HepG2 (cell line): ENCODE measurements around the gene JMJD8. TPM values are rescaled to one million over a fixed set of nuclear protein-coding genes. Genes with fewer than 3 reads are reported as not detected.
A peak's percentile ranks its signal among the peaks of the same experiment; 100 is the strongest.

Experiments
- CHCHD3 ChIP-seq: sonication (generic); formaldehyde crosslinking; IDR thresholded peaks from 2 replicates; pipeline ENCODE4 v1.8.0; 2022; ENCODE audit warnings: mild to moderate bottlenecking, missing genetic modification reagents, moderate library complexity
- FOXK2 ChIP-seq: fragments of 450-650 bp; IDR thresholded peaks from 2 replicates; pipeline ENCODE4 v1.6.1; 2016
- GFI1 ChIP-seq: sonication (generic); formaldehyde crosslinking; IDR thresholded peaks from 2 replicates; pipeline ENCODE4 v1.5.0; 2020; ENCODE audit warnings: missing genetic modification reagents, mild to moderate bottlenecking, borderline replicate concordance
- HOXA3 ChIP-seq: sonication (generic); formaldehyde crosslinking; IDR thresholded peaks from 2 replicates; pipeline ENCODE4 v1.5.0; 2020; ENCODE audit warnings: missing genetic modification reagents
- KDM5A ChIP-seq: fragments of 200-600 bp; sonication (generic); IDR thresholded peaks from 2 replicates; pipeline ENCODE4 v1.7.0; 2018; ENCODE audit warnings: antibody characterized with exemption, mild to moderate bottlenecking, low read length, borderline replicate concordance
- KLF11 ChIP-seq: IDR thresholded peaks from 2 replicates; pipeline ENCODE4 v1.6.1; 2016; ENCODE audit warnings: missing compliant biosample characterization
- NFYB ChIP-seq: sonication (generic); formaldehyde crosslinking; IDR thresholded peaks from 2 replicates; pipeline ENCODE4 v1.4.0; 2020; ENCODE audit warnings: missing genetic modification reagents
- SAP130 ChIP-seq: IDR thresholded peaks from 2 replicates; pipeline ENCODE4 v1.6.1; 2016; ENCODE audit warnings: low read depth
- SMC3 ChIP-seq: IDR thresholded peaks from 2 replicates; pipeline ENCODE4 v1.6.1; 2011; ENCODE audit warnings: low read length, improper control_type of control experiment
- TOPORS ChIP-seq: sonication (generic); formaldehyde crosslinking; IDR thresholded peaks from 2 replicates; pipeline ENCODE4 v1.8.0; 2023; ENCODE audit warnings: mild to moderate bottlenecking, missing genetic modification reagents
- ZFX ChIP-seq: sonication (generic); formaldehyde crosslinking; IDR thresholded peaks from 2 replicates; pipeline ENCODE4 v1.4.0; 2020; ENCODE audit warnings: mild to moderate bottlenecking, low read depth, missing genetic modification reagents, moderate library complexity
- ZNF124 ChIP-seq: sonication (generic); formaldehyde crosslinking; IDR thresholded peaks from 2 replicates; pipeline ENCODE4 v1.4.0; 2020; ENCODE audit warnings: missing genetic modification reagents
- ZNF235 ChIP-seq: sonication (generic); formaldehyde crosslinking; IDR thresholded peaks from 2 replicates; pipeline ENCODE4 v1.8.1; 2023; ENCODE audit warnings: mild to moderate bottlenecking, missing genetic modification reagents, borderline replicate concordance
- ZNF296 ChIP-seq: sonication (generic); formaldehyde crosslinking; conservative IDR thresholded peaks from 2 replicates; pipeline ENCODE4 v1.5.0; 2020; ENCODE audit warnings: mild to moderate bottlenecking, missing genetic modification reagents
- ZNF556 ChIP-seq: sonication (generic); formaldehyde crosslinking; IDR thresholded peaks from 2 replicates; pipeline ENCODE4 v1.4.0; 2020; ENCODE audit warnings: mild to moderate bottlenecking, missing genetic modification reagents, borderline replicate concordance
- ZNF563 ChIP-seq: sonication (generic); formaldehyde crosslinking; IDR thresholded peaks from 2 replicates; pipeline ENCODE4 v1.8.0; 2022; ENCODE audit warnings: mild to moderate bottlenecking, moderate library complexity, missing genetic modification reagents
- ZNF577 ChIP-seq: sonication (generic); formaldehyde crosslinking; IDR thresholded peaks from 2 replicates; pipeline ENCODE4 v1.4.0; 2020; ENCODE audit warnings: mild to moderate bottlenecking, low read depth, missing genetic modification reagents, borderline replicate concordance
- ZNF589 ChIP-seq: sonication (generic); formaldehyde crosslinking; conservative IDR thresholded peaks from 2 replicates; pipeline ENCODE4 v1.8.0; 2022; ENCODE audit warnings: mild to moderate bottlenecking, moderate library complexity, missing genetic modification reagents
- ZNF776 ChIP-seq: sonication (generic); formaldehyde crosslinking; IDR thresholded peaks from 2 replicates; pipeline ENCODE4 v1.4.0; 2020; ENCODE audit warnings: mild to moderate bottlenecking, missing genetic modification reagents
- ZSCAN25 ChIP-seq: sonication (generic); formaldehyde crosslinking; IDR thresholded peaks from 2 replicates; pipeline ENCODE4 v1.8.0; 2022; ENCODE audit warnings: mild to moderate bottlenecking, missing genetic modification reagents
- ZSCAN29 ChIP-seq: sonication (generic); formaldehyde crosslinking; conservative IDR thresholded peaks from 2 replicates; pipeline ENCODE4 v1.4.0; 2020; ENCODE audit warnings: mild to moderate bottlenecking, missing genetic modification reagents
- polyA plus RNA-seq, 8 experiments: library from polyadenylated mRNA; depleted of rRNA in 3 of 8; stranded (reverse) in 7 of 8; unstranded in 1 of 8; fragments of >200 nt; fragmentation: Illumina TruSeq in 4 of 8; extraction: Trizol in 4 of 8; gene quantifications; 2 replicates each; pipeline versions ENCODE4 v1.2.1 to v1.2.3, GENCODE V29; 2011 to 2016; ENCODE audit warnings: low read depth in 4 of 8, missing spikeins in 1 of 8, mixed read lengths in 1 of 8; ENCODE audit not compliant: insufficient read depth in 1 of 8
- total RNA-seq, 5 experiments: library from RNA; depleted of rRNA; stranded (reverse); fragments of >200 nt; fragmentation: Illumina TruSeq; extraction: Trizol; gene quantifications; 2 replicates each; pipeline ENCODE4 v1.2.3, GENCODE V29; 2016; ENCODE audit warnings: low read depth in 1 of 5
- TF ChIP-seq, protein P1 (sequence below): sonication (generic); formaldehyde crosslinking; IDR thresholded peaks from 2 replicates; pipeline ENCODE4 v1.5.1; 2020; ENCODE audit warnings: missing genetic modification reagents, mild to moderate bottlenecking, borderline replicate concordance
- TF ChIP-seq, protein P2 (sequence below): sonication (generic); formaldehyde crosslinking; IDR thresholded peaks from 2 replicates; pipeline ENCODE4 v1.5.0; 2020; ENCODE audit warnings: mild to moderate bottlenecking, missing genetic modification reagents
- TF ChIP-seq, protein P3 (sequence below): sonication (generic); formaldehyde crosslinking; IDR thresholded peaks from 2 replicates; pipeline ENCODE4 v1.4.0; 2020; ENCODE audit warnings: missing genetic modification reagents
- TF ChIP-seq, protein P4 (sequence below): sonication (generic); formaldehyde crosslinking; IDR thresholded peaks from 2 replicates; pipeline ENCODE4 v1.4.0; 2020; ENCODE audit warnings: missing genetic modification reagents

The JMJD8 gene
- total and polyA plus RNA-seq, 2 of the 13 experiments (the other 11 are each of a cell fraction or from before 2014, with no cell fraction given), result 2.6 to 11.8 TPM

DNA sequence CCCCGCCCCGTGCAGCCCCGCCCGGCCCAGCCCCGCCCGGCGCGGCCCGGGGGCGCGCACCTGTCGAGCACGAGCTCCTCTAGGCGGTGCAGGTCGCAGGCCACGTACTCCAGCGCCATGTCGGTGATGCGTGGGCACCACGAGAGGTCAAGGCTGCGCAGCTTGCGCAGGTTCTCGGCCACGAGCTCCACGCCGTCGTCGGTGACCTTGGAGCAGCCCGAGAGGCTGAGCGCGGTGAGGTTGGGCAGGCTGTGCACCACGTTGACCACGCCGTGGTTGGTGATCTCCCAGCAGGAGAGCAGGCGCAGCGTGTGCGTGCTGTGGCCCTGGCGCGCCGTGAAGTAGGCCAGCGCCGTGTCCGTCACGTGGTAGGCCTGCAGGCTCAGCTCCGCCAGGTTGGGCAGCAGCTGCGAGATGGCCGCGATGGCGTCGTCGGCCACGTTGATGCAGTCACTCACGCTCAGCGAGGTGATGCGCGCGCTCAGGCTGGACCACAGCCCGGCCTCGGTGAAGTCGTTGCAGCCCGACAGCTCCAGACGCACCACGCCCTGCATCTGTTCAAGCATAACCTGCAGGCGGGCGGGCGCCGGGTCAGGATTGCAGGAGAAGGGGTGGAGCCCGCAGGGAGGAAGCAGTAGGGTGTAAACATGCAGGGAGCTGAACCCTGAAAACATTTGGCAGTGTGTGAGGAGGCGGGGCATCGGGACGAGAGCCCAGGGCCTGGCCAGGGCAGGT is 11.4 kb upstream of the JMJD8 start (continued):
- TF ChIP-seq ZNF563 (CRISPR knock-in tag) (peak; percentile 43; the same call in 1 of the 2 replicates), GFI1 (CRISPR knock-in tag) (no peak), SMC3 (no peak), ZNF577 (CRISPR knock-in tag) (no peak), NFYB (CRISPR knock-in tag) (no peak), ZSCAN25 (no peak), KDM5A (no peak), CHCHD3 (0 out of 2 replicates have a peak, but pooled peaks have one; percentile 78), ZNF124 (CRISPR knock-in tag) (no peak), TOPORS (CRISPR knock-in tag) (no peak), ZFX (CRISPR knock-in tag) (peak; percentile 79), ZNF556 (CRISPR knock-in tag) (no peak), ZNF776 (CRISPR knock-in tag) (peak; percentile 86; the same call in 1 of the 2 replicates), KLF11 (no peak), ZNF296 (CRISPR knock-in tag) (no peak), SAP130 (CRISPR knock-in tag) (no peak; the same call in 1 of the 2 replicates), ZSCAN29 (CRISPR knock-in tag) (no peak), HOXA3 (CRISPR knock-in tag) (peak; percentile 55; the same call in 1 of the 2 replicates), FOXK2 (no peak), ZNF589 (CRISPR knock-in tag) (peak; percentile 85; the same call in 1 of the 2 replicates), ZNF235 (CRISPR knock-in tag) (no peak)
- TF ChIP-seq, protein P1, sequence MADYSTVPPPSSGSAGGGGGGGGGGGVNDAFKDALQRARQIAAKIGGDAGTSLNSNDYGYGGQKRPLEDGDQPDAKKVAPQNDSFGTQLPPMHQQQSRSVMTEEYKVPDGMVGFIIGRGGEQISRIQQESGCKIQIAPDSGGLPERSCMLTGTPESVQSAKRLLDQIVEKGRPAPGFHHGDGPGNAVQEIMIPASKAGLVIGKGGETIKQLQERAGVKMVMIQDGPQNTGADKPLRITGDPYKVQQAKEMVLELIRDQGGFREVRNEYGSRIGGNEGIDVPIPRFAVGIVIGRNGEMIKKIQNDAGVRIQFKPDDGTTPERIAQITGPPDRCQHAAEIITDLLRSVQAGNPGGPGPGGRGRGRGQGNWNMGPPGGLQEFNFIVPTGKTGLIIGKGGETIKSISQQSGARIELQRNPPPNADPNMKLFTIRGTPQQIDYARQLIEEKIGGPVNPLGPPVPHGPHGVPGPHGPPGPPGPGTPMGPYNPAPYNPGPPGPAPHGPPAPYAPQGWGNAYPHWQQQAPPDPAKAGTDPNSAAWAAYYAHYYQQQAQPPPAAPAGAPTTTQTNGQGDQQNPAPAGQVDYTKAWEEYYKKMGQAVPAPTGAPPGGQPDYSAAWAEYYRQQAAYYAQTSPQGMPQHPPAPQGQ, result no peak
- TF ChIP-seq, protein P2, sequence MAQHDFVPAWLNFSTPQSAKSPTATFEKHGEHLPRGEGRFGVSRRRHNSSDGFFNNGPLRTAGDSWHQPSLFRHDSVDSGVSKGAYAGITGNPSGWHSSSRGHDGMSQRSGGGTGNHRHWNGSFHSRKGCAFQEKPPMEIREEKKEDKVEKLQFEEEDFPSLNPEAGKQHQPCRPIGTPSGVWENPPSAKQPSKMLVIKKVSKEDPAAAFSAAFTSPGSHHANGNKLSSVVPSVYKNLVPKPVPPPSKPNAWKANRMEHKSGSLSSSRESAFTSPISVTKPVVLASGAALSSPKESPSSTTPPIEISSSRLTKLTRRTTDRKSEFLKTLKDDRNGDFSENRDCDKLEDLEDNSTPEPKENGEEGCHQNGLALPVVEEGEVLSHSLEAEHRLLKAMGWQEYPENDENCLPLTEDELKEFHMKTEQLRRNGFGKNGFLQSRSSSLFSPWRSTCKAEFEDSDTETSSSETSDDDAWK (CRISPR knock-in tag), result no peak
- TF ChIP-seq, protein P3, sequence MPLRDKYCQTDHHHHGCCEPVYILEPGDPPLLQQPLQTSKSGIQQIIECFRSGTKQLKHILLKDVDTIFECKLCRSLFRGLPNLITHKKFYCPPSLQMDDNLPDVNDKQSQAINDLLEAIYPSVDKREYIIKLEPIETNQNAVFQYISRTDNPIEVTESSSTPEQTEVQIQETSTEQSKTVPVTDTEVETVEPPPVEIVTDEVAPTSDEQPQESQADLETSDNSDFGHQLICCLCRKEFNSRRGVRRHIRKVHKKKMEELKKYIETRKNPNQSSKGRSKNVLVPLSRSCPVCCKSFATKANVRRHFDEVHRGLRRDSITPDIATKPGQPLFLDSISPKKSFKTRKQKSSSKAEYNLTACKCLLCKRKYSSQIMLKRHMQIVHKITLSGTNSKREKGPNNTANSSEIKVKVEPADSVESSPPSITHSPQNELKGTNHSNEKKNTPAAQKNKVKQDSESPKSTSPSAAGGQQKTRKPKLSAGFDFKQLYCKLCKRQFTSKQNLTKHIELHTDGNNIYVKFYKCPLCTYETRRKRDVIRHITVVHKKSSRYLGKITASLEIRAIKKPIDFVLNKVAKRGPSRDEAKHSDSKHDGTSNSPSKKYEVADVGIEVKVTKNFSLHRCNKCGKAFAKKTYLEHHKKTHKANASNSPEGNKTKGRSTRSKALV (CRISPR knock-in tag), result peak; percentile 99
- TF ChIP-seq, protein P4, sequence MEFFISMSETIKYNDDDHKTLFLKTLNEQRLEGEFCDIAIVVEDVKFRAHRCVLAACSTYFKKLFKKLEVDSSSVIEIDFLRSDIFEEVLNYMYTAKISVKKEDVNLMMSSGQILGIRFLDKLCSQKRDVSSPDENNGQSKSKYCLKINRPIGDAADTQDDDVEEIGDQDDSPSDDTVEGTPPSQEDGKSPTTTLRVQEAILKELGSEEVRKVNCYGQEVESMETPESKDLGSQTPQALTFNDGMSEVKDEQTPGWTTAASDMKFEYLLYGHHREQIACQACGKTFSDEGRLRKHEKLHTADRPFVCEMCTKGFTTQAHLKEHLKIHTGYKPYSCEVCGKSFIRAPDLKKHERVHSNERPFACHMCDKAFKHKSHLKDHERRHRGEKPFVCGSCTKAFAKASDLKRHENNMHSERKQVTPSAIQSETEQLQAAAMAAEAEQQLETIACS, result peak; percentile 90
